Neutrophil (primary cell): ENCODE measurements around the gene ARHGAP4.

Experiments used
- H3K27ac ChIP-seq: fragments of 200-600 bp; sonication (generic); 2 replicates; pipeline ENCODE4 v1.5.1; 2016; ENCODE audit warnings: mild to moderate bottlenecking, moderate library complexity
- H3K27me3 ChIP-seq: fragments of 200-600 bp; sonication (generic); 2 replicates; pipeline ENCODE4 v1.6.0; 2016; ENCODE audit warnings: mild to moderate bottlenecking
- H3K36me3 ChIP-seq: fragments of 200-600 bp; sonication (generic); 2 replicates; pipeline ENCODE4 v1.5.1; 2017
- H3K4me1 ChIP-seq, 2 experiments: fragments of 200-600 bp in 1 of 2; sonication (generic) in 1 of 2; 1 replicate in 1 of 2; 2 replicates in 1 of 2; pipeline versions ENCODE4 v1.5.1 to v1.6.1; 2013 to 2016; ENCODE audit warnings: low read depth in 1 of 2, low read length in 1 of 2, mild to moderate bottlenecking in 1 of 2, moderate library complexity in 1 of 2; ENCODE audit not compliant: control insufficient read depth in 1 of 2, insufficient read depth in 1 of 2
- H3K4me3 ChIP-seq, 2 experiments: fragments of 200-600 bp in 1 of 2; sonication (generic) in 1 of 2; 1 replicate in 1 of 2; 2 replicates in 1 of 2; pipeline ENCODE4 v1.5.1; 2013 to 2016; ENCODE audit warnings: low read depth in 1 of 2, low read length in 1 of 2, mild to moderate bottlenecking in 1 of 2, moderate library complexity in 1 of 2
- H3K9me3 ChIP-seq: fragments of 200-600 bp; sonication (generic); 2 replicates; pipeline ENCODE4 v1.5.1; 2016
- TF ChIP-seq, protein P1 (sequence below): fragments of 200-600 bp; sonication (generic); IDR thresholded peaks from 2 replicates; pipeline ENCODE4 v1.5.1; 2016; ENCODE audit warnings: antibody characterized with exemption

The ARHGAP4 gene

DNA sequence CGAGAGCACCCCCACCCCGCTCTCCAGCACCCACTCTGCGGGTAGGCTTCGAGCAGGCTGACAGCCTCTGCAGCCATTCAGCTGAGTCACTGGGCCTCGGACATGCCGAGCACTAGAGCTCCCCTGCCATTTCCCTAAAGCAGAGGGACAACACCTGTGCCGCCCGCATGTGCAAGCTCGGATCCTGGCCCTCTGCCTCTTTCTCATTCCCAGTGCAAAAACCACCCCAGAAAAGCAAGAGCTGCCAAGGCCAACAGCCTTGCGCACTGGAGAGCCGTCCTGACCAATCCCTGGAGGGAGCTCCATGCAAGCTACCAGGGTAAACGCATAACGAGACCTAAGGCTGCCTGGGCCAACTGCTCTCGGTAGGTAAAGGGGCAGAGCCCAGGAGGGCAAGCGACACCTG, 40.2 kb upstream of the ARHGAP4 start:
- Histone ChIP-seq H3K4me1 (peaks cover 48 to 49% of the 10 kb centered on the region in 2 experiments), H3K4me3 (no peak overlapping the region), H3K9me3 (no peaks in the 10 kb centered on the region), H3K36me3 (peaks cover 8% of the 10 kb centered on the region), H3K27ac (peak overlapping the region; percentile 99), H3K27me3 (no peaks in the 10 kb centered on the region)
- TF ChIP-seq, protein P1, sequence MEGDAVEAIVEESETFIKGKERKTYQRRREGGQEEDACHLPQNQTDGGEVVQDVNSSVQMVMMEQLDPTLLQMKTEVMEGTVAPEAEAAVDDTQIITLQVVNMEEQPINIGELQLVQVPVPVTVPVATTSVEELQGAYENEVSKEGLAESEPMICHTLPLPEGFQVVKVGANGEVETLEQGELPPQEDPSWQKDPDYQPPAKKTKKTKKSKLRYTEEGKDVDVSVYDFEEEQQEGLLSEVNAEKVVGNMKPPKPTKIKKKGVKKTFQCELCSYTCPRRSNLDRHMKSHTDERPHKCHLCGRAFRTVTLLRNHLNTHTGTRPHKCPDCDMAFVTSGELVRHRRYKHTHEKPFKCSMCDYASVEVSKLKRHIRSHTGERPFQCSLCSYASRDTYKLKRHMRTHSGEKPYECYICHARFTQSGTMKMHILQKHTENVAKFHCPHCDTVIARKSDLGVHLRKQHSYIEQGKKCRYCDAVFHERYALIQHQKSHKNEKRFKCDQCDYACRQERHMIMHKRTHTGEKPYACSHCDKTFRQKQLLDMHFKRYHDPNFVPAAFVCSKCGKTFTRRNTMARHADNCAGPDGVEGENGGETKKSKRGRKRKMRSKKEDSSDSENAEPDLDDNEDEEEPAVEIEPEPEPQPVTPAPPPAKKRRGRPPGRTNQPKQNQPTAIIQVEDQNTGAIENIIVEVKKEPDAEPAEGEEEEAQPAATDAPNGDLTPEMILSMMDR = no peak

DNA sequence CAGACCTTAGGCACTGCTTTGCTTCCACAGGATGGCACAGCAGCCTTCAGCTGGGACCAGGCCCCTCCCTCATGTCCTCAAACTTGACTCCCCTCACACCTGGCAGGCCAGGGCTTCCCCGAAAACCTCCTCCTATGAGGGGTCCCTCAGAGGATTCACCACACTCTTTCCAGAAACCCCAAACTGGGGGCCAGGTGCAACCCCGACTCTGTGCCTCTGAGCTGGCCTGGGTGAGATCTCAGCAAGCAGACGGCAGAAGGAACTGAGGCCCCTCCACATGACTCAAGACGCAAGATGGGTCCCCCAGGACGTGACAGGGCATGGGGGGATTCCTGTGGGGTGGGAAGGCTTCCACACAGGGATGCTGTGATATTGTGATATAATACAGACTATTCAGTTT, 39.3 kb upstream of the ARHGAP4 start:
- peak overlapping the region; percentile 99 for H3K27ac ChIP-seq
- peaks cover 46 to 48% of the 10 kb centered on the region in 2 experiments for H3K4me1 ChIP-seq
- peaks cover 8% of the 10 kb centered on the region for H3K36me3 ChIP-seq

DNA sequence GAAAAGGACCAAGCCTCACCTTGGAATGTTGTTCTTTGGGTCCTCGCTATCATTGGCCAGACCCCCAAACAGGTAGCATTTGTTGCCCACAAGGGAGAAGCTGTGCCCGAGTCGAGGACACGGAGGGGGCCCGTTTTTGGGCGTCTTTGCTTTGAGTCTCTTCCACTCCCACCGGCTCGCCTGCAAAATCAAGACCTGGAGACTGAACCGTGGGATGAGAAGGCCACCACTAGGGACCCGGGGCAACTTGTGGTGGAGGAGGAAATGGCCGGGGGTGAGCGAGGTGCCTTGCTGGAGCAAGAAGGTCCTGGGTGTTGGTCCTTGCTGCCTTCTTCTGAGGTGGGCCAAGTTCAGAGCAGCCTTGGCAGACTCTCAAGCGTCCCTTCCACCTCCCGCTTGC, 38.0 kb upstream of the ARHGAP4 start:
- H3K4me3 ChIP-seq = no peak overlapping the region
- peaks cover 19% of the 10 kb centered on the region for H3K36me3 ChIP-seq
- no peaks in the 10 kb centered on the region for H3K27me3 ChIP-seq

More for the DNA sequence above, 39.3 kb upstream of the ARHGAP4 start:
- no peaks in the 10 kb centered on the region for H3K9me3 ChIP-seq
- H3K4me3 ChIP-seq = no peak overlapping the region
- TF ChIP-seq, protein P1 = no peak
- H3K27me3 ChIP-seq = no peaks in the 10 kb centered on the region

DNA sequence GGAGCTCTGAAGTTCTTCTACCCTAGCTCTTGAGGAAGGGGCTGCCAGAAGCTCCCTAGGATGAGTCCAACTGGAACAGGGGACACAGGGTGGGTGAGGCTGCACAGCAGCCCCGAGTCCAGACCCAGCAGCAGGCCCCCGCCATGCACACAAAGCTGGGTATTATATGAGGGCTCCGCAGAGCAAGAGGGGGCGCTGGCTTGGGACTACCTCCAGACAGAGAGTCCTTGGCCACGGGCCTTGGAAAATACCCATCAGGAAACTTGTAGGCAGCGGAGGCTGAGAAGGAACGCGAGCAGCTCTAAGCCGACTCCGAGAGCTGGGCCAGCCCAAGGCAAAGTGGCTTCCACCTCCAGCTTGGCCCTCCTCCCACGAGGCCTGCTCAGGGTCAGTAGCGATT, 37.5 kb upstream of the ARHGAP4 start:
- Histone ChIP-seq H3K9me3 (no peaks in the 10 kb centered on the region), H3K4me1 (peaks cover 31 to 32% of the 10 kb centered on the region in 2 experiments), H3K4me3 (no peak overlapping the region), H3K27ac (no peak overlapping the region), H3K27me3 (no peaks in the 10 kb centered on the region), H3K36me3 (peaks cover 25% of the 10 kb centered on the region)
- TF ChIP-seq, protein P1 = no peak

More for the DNA sequence above, 38.0 kb upstream of the ARHGAP4 start:
- H3K9me3 ChIP-seq = no peaks in the 10 kb centered on the region
- TF ChIP-seq, protein P1 = no peak
- H3K27ac ChIP-seq = no peak overlapping the region
- H3K4me1 ChIP-seq = peaks cover 37% of the 10 kb centered on the region in 2 experiments

DNA sequence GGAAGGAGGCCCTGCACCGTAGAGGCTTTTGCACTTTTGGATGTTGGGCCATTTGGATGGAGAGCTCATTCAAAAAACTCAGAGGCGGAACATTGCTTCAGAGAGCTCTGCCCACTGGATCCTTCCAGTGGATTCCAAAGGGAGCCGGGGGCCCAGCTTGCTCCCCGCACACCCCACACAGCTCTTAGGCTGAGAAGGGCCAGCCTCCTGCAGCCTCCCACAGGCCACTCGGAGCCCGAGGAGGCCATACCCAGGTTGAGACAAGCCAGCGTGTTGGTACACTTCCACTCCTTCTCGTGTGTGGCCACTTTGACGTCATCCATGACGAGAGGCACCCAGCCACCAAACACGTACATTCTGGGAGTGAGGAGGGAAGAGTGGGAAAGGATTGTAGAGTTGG, 35.2 kb upstream of the ARHGAP4 start:
- H3K27ac ChIP-seq = no peak overlapping the region
- H3K4me3 ChIP-seq = no peak overlapping the region

More for the DNA sequence above, 35.2 kb upstream of the ARHGAP4 start:
- TF ChIP-seq, protein P1 = no peak
- Histone ChIP-seq H3K27me3 (no peaks in the 10 kb centered on the region), H3K4me1 (peaks cover 8 to 9% of the 10 kb centered on the region in 2 experiments), H3K9me3 (no peaks in the 10 kb centered on the region), H3K36me3 (peaks cover 47% of the 10 kb centered on the region)
